Femur (tissue), 1 donor: ENCODE results near the gene ARHGEF7.
"Not testable (repeated sequence)": the region's sequence is repeated elsewhere in the genome, so short reads cannot be mapped to it uniquely, and the experiment has no call there.

ENCODE experiments used
- DNase-seq: peaks from one replicate; pipeline ENCODE4 v3.0.0-alpha.2; 2017

Gene ARHGEF7

GRCh38 chr13:111174377-111175114, 59.4 kb downstream of the ARHGEF7 start:
- DNase-seq, result no peak

- no peak for DNase-seq
Measured at GRCh38 chr13:111175372-111175771, 60.3 kb downstream of the ARHGEF7 start.

GRCh38 chr13:111175935-111176334, 60.8 kb downstream of the ARHGEF7 start:
- DNase-seq, result no peak

GRCh38 chr13:111176421-111176820, 61.3 kb downstream of the ARHGEF7 start:
- DNase-seq, result no peak

- peak; percentile 65 for DNase-seq
Measured at GRCh38 chr13:111177081-111177711, 62.1 kb downstream of the ARHGEF7 start.

- DNase-seq, result no peak
Measured at GRCh38 chr13:111177921-111178320, 62.8 kb downstream of the ARHGEF7 start.

- DNase-seq, result peak; percentile 68
Measured at GRCh38 chr13:111178402-111178801, 63.3 kb downstream of the ARHGEF7 start.

GRCh38 chr13:111179908-111180760, 65.0 kb downstream of the ARHGEF7 start:
- no peak for DNase-seq

- DNase-seq, result no peak
Measured at GRCh38 chr13:111181977-111182376, 66.9 kb downstream of the ARHGEF7 start.

- DNase-seq, result no peak
Measured at GRCh38 chr13:111183087-111183645, 68.1 kb downstream of the ARHGEF7 start.

GRCh38 chr13:111183959-111184358, 68.8 kb downstream of the ARHGEF7 start:
- no peak for DNase-seq

- peak; percentile 67 for DNase-seq
Measured at GRCh38 chr13:111184458-111185401, 69.6 kb downstream of the ARHGEF7 start.

GRCh38 chr13:111186305-111186935, 71.3 kb downstream of the ARHGEF7 start:
- DNase-seq, result no peak

- no peak for DNase-seq
Measured at GRCh38 chr13:111187960-111188541, 72.9 kb downstream of the ARHGEF7 start.

- DNase-seq, result not testable (repeated sequence)
Measured at GRCh38 chr13:111189064-111189505, 74.0 kb downstream of the ARHGEF7 start.

- not testable (repeated sequence) for DNase-seq
Measured at GRCh38 chr13:111189516-111189915, 74.4 kb downstream of the ARHGEF7 start.

- DNase-seq, result not testable (repeated sequence)
Measured at GRCh38 chr13:111193223-111193622, 78.1 kb downstream of the ARHGEF7 start.

- not testable (repeated sequence) for DNase-seq
Measured at GRCh38 chr13:111194651-111195050, 79.5 kb downstream of the ARHGEF7 start.

GRCh38 chr13:111198732-111199378, 83.7 kb downstream of the ARHGEF7 start:
- DNase-seq, result not testable (repeated sequence)

GRCh38 chr13:111201304-111201940, 86.3 kb downstream of the ARHGEF7 start:
- DNase-seq, result no peak
